HepG2 (cell line): ENCODE measurements around the gene KRT7. TPM values are rescaled to one million over a fixed set of nuclear protein-coding genes. Genes with fewer than 3 reads are reported as not detected.

ENCODE experiments used
- CTCF ChIP-seq: sonication (generic); formaldehyde crosslinking; IDR thresholded peaks from 2 replicates; pipeline ENCODE4 v1.5.0; 2020; ENCODE audit warnings: mild to moderate bottlenecking, missing genetic modification reagents, moderate library complexity
- DZIP1 ChIP-seq: sonication (generic); formaldehyde crosslinking; IDR thresholded peaks from 2 replicates; pipeline ENCODE4 v1.5.0; 2020; ENCODE audit warnings: mild to moderate bottlenecking, missing genetic modification reagents
- FOXA1 ChIP-seq, 2 experiments: fragments of 450-650 bp in 1 of 2; sonication (generic) in 1 of 2; formaldehyde crosslinking in 1 of 2; IDR thresholded peaks; 2 replicates each; pipeline versions ENCODE4 v1.4.0 to v1.6.1; 2016 to 2020; ENCODE audit warnings: missing genetic modification reagents in 1 of 2
- JUND ChIP-seq: sonication (generic); formaldehyde crosslinking; IDR thresholded peaks from 2 replicates; pipeline ENCODE4 v1.8.0; 2022; ENCODE audit warnings: mild to moderate bottlenecking, missing genetic modification reagents
- KLF13 ChIP-seq: sonication (generic); formaldehyde crosslinking; IDR thresholded peaks from 2 replicates; pipeline ENCODE4 v1.4.0; 2020; ENCODE audit warnings: mild to moderate bottlenecking, missing genetic modification reagents
- POGZ ChIP-seq: sonication (generic); formaldehyde crosslinking; IDR thresholded peaks from 2 replicates; pipeline ENCODE4 v1.4.0; 2020; ENCODE audit warnings: mild to moderate bottlenecking, missing genetic modification reagents
- SUZ12 ChIP-seq: fragments of 150-350 bp; IDR thresholded peaks from 2 replicates; pipeline ENCODE4 v1.6.1; 2014; ENCODE audit warnings: low read depth, low read length
- ZBTB25 ChIP-seq: IDR thresholded peaks from 2 replicates; pipeline ENCODE4 v1.6.1; 2018; ENCODE audit warnings: missing genetic modification reagents
- ZNF256 ChIP-seq: sonication (generic); formaldehyde crosslinking; conservative IDR thresholded peaks from 2 replicates; pipeline ENCODE4 v1.4.0; 2020; ENCODE audit warnings: missing genetic modification reagents
- ZNF407 ChIP-seq: sonication (generic); formaldehyde crosslinking; IDR thresholded peaks from one replicate; pipeline ENCODE4 v1.5.1; 2020; ENCODE audit warnings: mild to moderate bottlenecking, missing genetic modification reagents; ENCODE audit errors: not compliant biosample characterization
- ZNF615 ChIP-seq: sonication (generic); formaldehyde crosslinking; IDR thresholded peaks from 2 replicates; pipeline ENCODE4 v1.5.0; 2020; ENCODE audit warnings: mild to moderate bottlenecking, missing genetic modification reagents, borderline replicate concordance
- ZNF670 ChIP-seq: sonication (generic); formaldehyde crosslinking; IDR thresholded peaks from 2 replicates; pipeline ENCODE4 v1.8.0; 2022; ENCODE audit warnings: mild to moderate bottlenecking, missing genetic modification reagents, borderline replicate concordance
- ZNF775 ChIP-seq: sonication (generic); formaldehyde crosslinking; IDR thresholded peaks from 2 replicates; pipeline ENCODE4 v1.4.0; 2020; ENCODE audit warnings: missing genetic modification reagents, mild to moderate bottlenecking, moderate library complexity, borderline replicate concordance
- ZSCAN21 ChIP-seq: sonication (generic); formaldehyde crosslinking; IDR thresholded peaks from 2 replicates; pipeline ENCODE4 v1.8.0; 2022; ENCODE audit warnings: mild to moderate bottlenecking, missing genetic modification reagents, moderate library complexity, borderline replicate concordance
- polyA plus RNA-seq, 8 experiments: library from polyadenylated mRNA; depleted of rRNA in 3 of 8; stranded (reverse) in 7 of 8; unstranded in 1 of 8; fragments of >200 nt; fragmentation: Illumina TruSeq in 4 of 8; extraction: Trizol in 4 of 8; gene quantifications; 2 replicates each; pipeline versions ENCODE4 v1.2.1 to v1.2.3, GENCODE V29; 2011 to 2016; ENCODE audit warnings: low read depth in 4 of 8, missing spikeins in 1 of 8, mixed read lengths in 1 of 8; ENCODE audit not compliant: insufficient read depth in 1 of 8
- total RNA-seq, 5 experiments: library from RNA; depleted of rRNA; stranded (reverse); fragments of >200 nt; fragmentation: Illumina TruSeq; extraction: Trizol; gene quantifications; 2 replicates each; pipeline ENCODE4 v1.2.3, GENCODE V29; 2016; ENCODE audit warnings: low read depth in 1 of 5

Gene KRT7
- total and polyA plus RNA-seq, 2 of the 13 experiments (the other 11 are each of a cell fraction or from before 2014, with no cell fraction given) = 0.83 TPM; not detected in 1

GRCh38 chr12:52278575-52279421, 45.8 kb downstream of the KRT7 start (continued):
- TF ChIP-seq ZBTB25 (CRISPR knock-in tag) = no peak
- TF ChIP-seq KLF13 = no peak
- TF ChIP-seq ZNF256 = no peak
- no peak for TF ChIP-seq ZNF407 (CRISPR knock-in tag)
- TF ChIP-seq ZNF615 (CRISPR knock-in tag) = no peak
- no peak for TF ChIP-seq FOXA1 (IDR thresholded peaks at IDR 0.05)
- TF ChIP-seq FOXA1 (CRISPR knock-in tag; IDR thresholded peaks at IDR 0.05) = no peak
- no peak for TF ChIP-seq ZNF670 (CRISPR knock-in tag)
- no peak for TF ChIP-seq ZSCAN21 (CRISPR knock-in tag)
- TF ChIP-seq ZNF775 (CRISPR knock-in tag) = no peak
- TF ChIP-seq POGZ (CRISPR knock-in tag) = no peak
- TF ChIP-seq CTCF (CRISPR knock-in tag) = peak; percentile 89
- 0 out of 2 replicates have a peak, but pooled peaks have one; percentile 4 for TF ChIP-seq JUND (CRISPR knock-in tag)
- TF ChIP-seq SUZ12 = no peak
- no peak for TF ChIP-seq DZIP1
